H1 (cell line): ENCODE data around the gene KDM5A. TPM values are rescaled to one million over a fixed set of nuclear protein-coding genes. Genes with fewer than 3 reads are reported as not detected.

ENCODE experiments used
- CTCF ChIA-PET: fragments of 300-600 bp; sonication (Branson Sonifier 250); formaldehyde crosslinking; loops from one replicate; lab custom pipeline; 2021; ENCODE audit not compliant: partially characterized antibody; lab: Charles Lee
- POLR2A ChIA-PET: fragments of 300-600 bp; sonication (Branson Sonifier 250); formaldehyde crosslinking; loops from one replicate; lab custom pipeline; 2021; ENCODE audit warnings: inconsistent platforms; ENCODE audit not compliant: partially characterized antibody; lab: Charles Lee
- DNase-seq, 2 experiments: peaks; one replicate each; pipeline versions ENCODE4 v3.0.0 to v3.0.0-alpha.2; 2010 to 2022; ENCODE audit warnings: low spot score in 2 of 2, low read depth in 1 of 2, mixed read lengths in 1 of 2
- FAIRE-seq: peaks from 2 replicates; lab custom pipeline; 2011; peaks lifted over from hg19 to GRCh38; lab: Jason Lieb, UNC
- H2AFZ ChIP-seq: 2 replicates; pipeline ENCODE4 v1.8.1; 2012; ENCODE audit warnings: low read length, inconsistent platforms
- H2AK5ac ChIP-seq: 2 replicates; pipeline ENCODE4 v1.6.1; 2013; ENCODE audit warnings: low read depth, low read length
- H2BK120ac ChIP-seq: replicated peaks from 2 replicates; pipeline ENCODE3; 2013; ENCODE audit warnings: low read depth, low read length, inconsistent platforms
- H2BK12ac ChIP-seq: 2 replicates; pipeline ENCODE4 v1.6.1; 2013; ENCODE audit warnings: low read depth, low read length
- H2BK15ac ChIP-seq: 2 replicates; pipeline ENCODE4 v1.6.1; 2013; ENCODE audit warnings: low read length
- H2BK20ac ChIP-seq: 2 replicates; pipeline ENCODE4 v1.6.1; 2013; ENCODE audit warnings: low read length
- H2BK5ac ChIP-seq: 2 replicates; pipeline ENCODE4 v1.6.1; 2013; ENCODE audit warnings: low read depth, low read length
- H3K14ac ChIP-seq: 2 replicates; pipeline ENCODE4 v1.6.1; 2013; ENCODE audit warnings: inconsistent platforms; ENCODE audit not compliant: insufficient read length
- H3K18ac ChIP-seq: 2 replicates; pipeline ENCODE4 v1.6.1; 2013; ENCODE audit warnings: low read length; ENCODE audit errors: extremely low read depth
- H3K23ac ChIP-seq: 2 replicates; pipeline ENCODE4 v1.6.1; 2013; ENCODE audit warnings: inconsistent platforms; ENCODE audit not compliant: insufficient read length
- H3K23me2 ChIP-seq: 2 replicates; pipeline ENCODE4 v1.6.1; 2013; ENCODE audit warnings: low read depth, low read length
- H3K27ac ChIP-seq: 2 replicates; pipeline ENCODE4 v1.6.1; 2011; ENCODE audit warnings: low read depth, low read length, inconsistent platforms
- H3K27me3 ChIP-seq, 4 experiments: replicated peaks in 1 of 4; 1 replicate in 1 of 4; 2 replicates in 3 of 4; pipeline versions ENCODE4 v1.6.1 to v1.8.1; 2011 to 2013; ENCODE audit warnings: low read length in 3 of 4, mild to moderate bottlenecking in 3 of 4, inconsistent platforms in 2 of 4, mixed read lengths in 2 of 4, moderate library complexity in 1 of 4; ENCODE audit not compliant: control insufficient read depth in 3 of 4, insufficient read depth in 3 of 4; ENCODE audit errors: extremely low read depth in 1 of 4
- H3K36me3 ChIP-seq, 4 experiments: 2 replicates each; pipeline versions ENCODE4 v1.6.1 to v1.8.1; 2011 to 2013; ENCODE audit warnings: mild to moderate bottlenecking in 4 of 4, low read length in 3 of 4, moderate library complexity in 2 of 4, control low read depth in 1 of 4, inconsistent platforms in 1 of 4; ENCODE audit not compliant: insufficient read depth in 4 of 4, control insufficient read depth in 2 of 4
- H3K4ac ChIP-seq: replicated peaks from 2 replicates; pipeline ENCODE3; 2013; ENCODE audit warnings: low read length, low read depth, mixed read lengths, inconsistent platforms; ENCODE audit not compliant: insufficient read length
- H3K4me1 ChIP-seq, 4 experiments: replicated peaks in 1 of 4; 1 replicate in 1 of 4; 2 replicates in 3 of 4; pipeline versions ENCODE4 v1.6.1 to v1.8.1; 2011 to 2013; ENCODE audit warnings: low read length in 3 of 4, inconsistent platforms in 2 of 4, mixed read lengths in 1 of 4; ENCODE audit not compliant: insufficient read depth in 4 of 4, control insufficient read depth in 3 of 4
- H3K4me2 ChIP-seq, 2 experiments: 2 replicates each; pipeline versions ENCODE4 v1.6.1 to v1.8.1; 2011 to 2013; ENCODE audit warnings: low read depth in 2 of 2, low read length in 2 of 2, control low read depth in 1 of 2, inconsistent platforms in 1 of 2, mild to moderate bottlenecking in 1 of 2; ENCODE audit not compliant: insufficient read depth in 1 of 2
- H3K4me3 ChIP-seq, 4 experiments: fragments of 200-600, 300-600 bp in 1 of 4; sonication (generic), shearing (Covaris generic), sonication (Bioruptor Twin) in 1 of 4; 2 replicates each; pipeline versions ENCODE4 v1.5.1 to v1.8.1; 2011 to 2016; ENCODE audit warnings: low read length in 4 of 4, low read depth in 3 of 4, control low read depth in 2 of 4, inconsistent platforms in 2 of 4, mild to moderate bottlenecking in 2 of 4, mixed read lengths in 1 of 4, moderate library complexity in 1 of 4; ENCODE audit not compliant: insufficient read depth in 2 of 4; ENCODE audit errors: extremely low read depth in 1 of 4
- H3K56ac ChIP-seq: replicated peaks from 2 replicates; pipeline ENCODE3; 2013; ENCODE audit warnings: low read depth, mild to moderate bottlenecking, mixed read lengths, low read length, inconsistent platforms; ENCODE audit not compliant: insufficient read length
- H3K79me1 ChIP-seq: 2 replicates; pipeline ENCODE4 v1.6.1; 2013; ENCODE audit warnings: low read depth, low read length, control low read depth
- H3K79me2 ChIP-seq, 2 experiments: 2 replicates each; pipeline versions ENCODE4 v1.6.1 to v1.8.1; 2012 to 2013; ENCODE audit warnings: low read length in 2 of 2, mild to moderate bottlenecking in 2 of 2, inconsistent platforms in 1 of 2; ENCODE audit not compliant: insufficient read depth in 2 of 2, control insufficient read depth in 1 of 2
- H3K9ac ChIP-seq, 4 experiments: replicated peaks in 1 of 4; 1 replicate in 1 of 4; 2 replicates in 3 of 4; pipeline versions ENCODE4 v1.6.1 to v1.8.1; 2011 to 2013; ENCODE audit warnings: low read depth in 3 of 4, low read length in 3 of 4, control low read depth in 2 of 4, mild to moderate bottlenecking in 2 of 4, moderate library complexity in 2 of 4, inconsistent platforms in 1 of 4; ENCODE audit errors: extremely low read depth in 1 of 4
- H3K9me3 ChIP-seq, 2 experiments: 2 replicates each; pipeline versions ENCODE4 v1.6.1 to v1.8.1; 2012 to 2013; ENCODE audit warnings: mild to moderate bottlenecking in 2 of 2, moderate library complexity in 2 of 2, control low read depth in 1 of 2, inconsistent platforms in 1 of 2, low read depth in 1 of 2, low read length in 1 of 2, mixed read lengths in 1 of 2; ENCODE audit not compliant: insufficient read depth in 2 of 2
- H4K20me1 ChIP-seq, 2 experiments: replicated peaks in 1 of 2; 2 replicates each; pipeline versions ENCODE3 to v1.8.1; 2011 to 2013; ENCODE audit warnings: inconsistent platforms in 2 of 2, low read length in 2 of 2, mild to moderate bottlenecking in 1 of 2; ENCODE audit not compliant: insufficient read depth in 2 of 2, control insufficient read depth in 1 of 2
- H4K5ac ChIP-seq: 2 replicates; pipeline ENCODE4 v1.6.1; 2013; ENCODE audit warnings: low read length, low read depth, mixed read lengths, inconsistent platforms; ENCODE audit not compliant: insufficient read length
- H4K8ac ChIP-seq: 2 replicates; pipeline ENCODE4 v1.8.0; 2013; ENCODE audit warnings: mild to moderate bottlenecking, moderate library complexity, low read length, inconsistent platforms; ENCODE audit not compliant: insufficient read depth; ENCODE audit errors: extremely low read depth
- H4K91ac ChIP-seq: replicated peaks from 2 replicates; pipeline ENCODE3; 2013; ENCODE audit warnings: low read length, mixed read lengths, inconsistent platforms; ENCODE audit not compliant: insufficient read length
- CBX8 ChIP-seq: fragments of 300-800, 300-1000 bp; sonication (generic); IDR thresholded peaks from 2 replicates; pipeline ENCODE4 v1.7.1; 2016; ENCODE audit warnings: low read depth, low read length, borderline replicate concordance
- EGR1 ChIP-seq: IDR thresholded peaks from 2 replicates; pipeline ENCODE4 v1.6.1; 2011; ENCODE audit warnings: low read depth, low read length, borderline replicate concordance
- SIN3A ChIP-seq, 2 experiments: IDR thresholded peaks in 1 of 2; conservative IDR thresholded peaks in 1 of 2; 2 replicates each; pipeline ENCODE4 v1.6.1; 2011 to 2012; ENCODE audit warnings: low read length in 2 of 2, improper control_type of control experiment in 1 of 2, low read depth in 1 of 2, mild to moderate bottlenecking in 1 of 2
- SUZ12 ChIP-seq: fragments of 200-600 bp; sonication (generic); IDR thresholded peaks from 2 replicates; pipeline ENCODE4 v1.6.1; 2012; ENCODE audit warnings: mild to moderate bottlenecking, inconsistent platforms, low read length, moderate library complexity, mixed read lengths
- TBP ChIP-seq: IDR thresholded peaks from 2 replicates; pipeline ENCODE4 v1.6.1; 2011; ENCODE audit warnings: low read depth, low read length, improper control_type of control experiment
- WGBS, 2 experiments: shearing (Covaris generic) in 1 of 2; methylation state at CpG; one replicate each; pipeline versions ENCODE4 v1.1.6 to v1.1.7; 2013 to 2015; ENCODE audit warnings: low lambda C conversion rate in 2 of 2, mixed read lengths in 2 of 2, inconsistent platforms in 1 of 2, low coverage in 1 of 2, missing lambda C conversion rate in 1 of 2; ENCODE audit not compliant: insufficient replicate concordance in 2 of 2, insufficient coverage in 1 of 2, insufficient read length in 1 of 2; ENCODE audit errors: extremely low coverage in 1 of 2, missing lambda C conversion rate in 1 of 2; 5-methylcytosine and 5-hydroxymethylcytosine counted together
- polyA plus RNA-seq, 7 experiments: library from polyadenylated mRNA; depleted of rRNA in 3 of 7; stranded (reverse) in 5 of 7; unstranded in 2 of 7; fragments of >200 nt in 5 of 7; fragments of 200-250 nt in 2 of 7; gene quantifications; 1 replicate in 5 of 7; 2 replicates in 1 of 7; 4 replicates in 1 of 7; pipeline versions ENCODE4 v1.2.1 to v1.2.3, GENCODE V29; 2011 to 2013; ENCODE audit warnings: missing spikeins in 2 of 7, mixed read lengths in 2 of 7
- total RNA-seq: library from RNA; stranded (reverse); fragmentation: NEBNext Ultra II Directional; extraction: Animal tissue kit (Norgen Biotek cat#: 25700); gene quantifications from 2 replicates; pipeline ENCODE4 v1.2.1, GENCODE V29; 2021

Gene KDM5A
- total and polyA plus RNA-seq, 2 of the 8 experiments (the other 6 are each of a cell fraction or from before 2014, with no cell fraction given), result 6.3 to 36.9 TPM

DNA sequence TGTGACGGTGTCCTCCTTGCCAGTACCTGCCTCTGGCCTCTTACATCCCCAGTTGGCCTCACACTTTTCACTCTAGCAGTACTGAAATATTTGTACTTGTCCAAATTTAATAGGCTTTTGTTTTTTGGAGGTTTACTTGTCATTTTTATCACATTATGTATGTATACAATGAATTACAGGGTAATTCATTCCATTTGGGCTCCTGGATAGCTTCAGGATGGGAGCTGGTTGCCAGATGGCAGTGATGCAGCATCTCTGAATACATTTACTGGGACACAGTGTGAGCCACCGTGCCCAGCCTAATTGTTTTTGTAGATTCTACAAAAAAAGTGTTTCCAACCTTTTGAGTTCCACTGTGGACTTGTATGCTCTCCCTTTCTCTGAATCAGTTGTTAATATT is 25.7 kb upstream of the KDM5A start:
- Histone ChIP-seq H3K23ac (no peak overlapping the region), H4K5ac (no peak overlapping the region), H4K91ac (no peak overlapping the region), H2BK15ac (no peak overlapping the region), H2AFZ (no peak overlapping the region), H2AK5ac (no peak overlapping the region), H3K23me2 (no peaks in the 10 kb centered on the region; the same call in 1 of the 2 replicates), H3K14ac (no peak overlapping the region), H4K20me1 (peaks cover 2 to 3% of the 10 kb centered on the region in 2 experiments), H3K4me1 (no peaks in the 10 kb centered on the region), H2BK120ac (no peak overlapping the region), H3K27me3 (no peaks in the 10 kb centered on the region), H2BK5ac (no peak overlapping the region), H3K79me2 (no peaks in the 10 kb centered on the region), H3K4ac (no peak overlapping the region), H3K4me3 (no peak overlapping the region), H3K4me2 (no peak overlapping the region), H3K9ac (no peak overlapping the region), H3K27ac (no peak overlapping the region), H3K36me3 (peaks cover 30 to 73% (median 57%) of the 10 kb centered on the region in 4 experiments), H4K8ac (no peak overlapping the region), H3K18ac (no peak overlapping the region), H2BK12ac (no peak overlapping the region), H3K56ac (no peak overlapping the region), H3K9me3 (no peaks in the 10 kb centered on the region), H3K79me1 (no peaks in the 10 kb centered on the region), H2BK20ac (no peak overlapping the region; the same call in 1 of the 2 replicates)
- FAIRE-seq (no peak), DNase-seq (no peak)
- ChIA-PET CTCF (no interaction called here), POLR2A (interaction anchor here (1.6 kb wide), 1 partner anchor 16 kb away, joined by 3 read pairs; no protein-coding TSS in a partner anchor)
- WGBS, 2 experiments, result 100% methylated on average over 2 of the region's 2 CpGs; no CpG with 5 or more reads in 1 of the 2 experiments
- TF ChIP-seq EGR1 (no peak), TBP (no peak), SUZ12 (no peak), CBX8 (no peak), SIN3A (conservative IDR thresholded peaks at IDR 0.05 in 1 of 2, IDR thresholded peaks at IDR 0.05 in 1 of 2; ENCODE audit: low read depth in 1 of 2, low read length in 2 of 2) (no peak)
